NCI-H1436 treated with DMSO at 0.1 percent for 48 hours (cell line): ENCODE results near the gene UBE2I.
"Not testable (repeated sequence)": the region's sequence is repeated elsewhere in the genome, so short reads cannot be mapped to it uniquely, and the experiment has no call there.

Source experiments
- DNase-seq: peaks from one replicate; lab custom pipeline; 2025; lab: John Stamatoyannopoulos, UW

UBE2I gene

DNA sequence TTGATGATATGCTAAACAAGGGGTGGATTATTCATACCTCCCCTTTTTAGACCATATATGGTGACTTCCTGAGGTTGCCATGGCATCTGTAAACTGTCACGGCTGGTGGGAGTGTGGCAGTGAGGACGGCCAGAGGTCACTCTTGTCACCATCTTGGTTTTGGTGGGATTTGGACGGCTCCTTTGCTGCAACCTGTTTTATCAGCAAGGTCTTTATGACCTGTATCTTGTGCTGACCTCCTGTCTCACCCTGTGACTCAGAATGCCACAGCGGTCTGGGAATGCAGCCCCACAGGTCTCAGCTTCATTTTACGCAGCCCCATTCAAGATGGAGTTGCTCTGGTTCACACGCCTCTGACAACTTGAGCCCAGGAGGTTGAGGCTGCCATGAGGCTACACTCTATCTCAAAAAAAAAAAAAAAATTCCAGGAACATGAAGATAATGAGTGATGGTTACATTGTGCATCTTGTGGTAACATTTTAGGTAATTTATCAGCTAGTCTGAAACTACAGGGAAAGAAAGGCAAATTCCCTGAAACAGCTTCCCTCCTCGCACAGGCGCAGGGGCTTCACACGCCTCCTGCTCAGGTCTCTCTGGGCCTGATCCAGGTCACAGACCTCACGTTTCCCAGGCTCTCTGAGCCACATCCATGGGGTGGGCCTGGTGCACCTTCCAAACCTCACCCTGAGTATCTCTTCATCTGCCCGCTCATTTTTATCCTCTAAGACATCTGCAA lies 15.3 kb upstream of the UBE2I start:
- DNase-seq, result no peak

DNA sequence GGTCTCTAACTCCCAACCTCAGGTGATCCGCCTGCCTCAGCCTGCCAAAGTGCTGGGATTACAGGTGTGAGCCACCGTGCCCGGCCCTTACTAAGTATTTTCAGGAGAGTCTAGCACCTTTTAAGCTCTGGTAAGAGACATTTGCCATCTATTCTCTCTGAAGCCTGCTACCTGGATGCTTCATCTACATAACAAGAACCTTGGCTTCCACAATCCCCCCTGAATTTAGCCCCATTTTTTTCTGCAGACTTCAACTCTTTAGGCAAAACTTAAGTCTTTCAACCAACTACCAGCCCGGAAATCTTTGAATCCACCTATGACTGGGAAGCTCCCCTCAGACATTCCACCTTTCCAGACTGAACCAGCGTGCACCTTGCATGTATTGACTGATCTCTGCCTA lies 14.0 kb upstream of the UBE2I start:
- DNase-seq, result no peak

DNA sequence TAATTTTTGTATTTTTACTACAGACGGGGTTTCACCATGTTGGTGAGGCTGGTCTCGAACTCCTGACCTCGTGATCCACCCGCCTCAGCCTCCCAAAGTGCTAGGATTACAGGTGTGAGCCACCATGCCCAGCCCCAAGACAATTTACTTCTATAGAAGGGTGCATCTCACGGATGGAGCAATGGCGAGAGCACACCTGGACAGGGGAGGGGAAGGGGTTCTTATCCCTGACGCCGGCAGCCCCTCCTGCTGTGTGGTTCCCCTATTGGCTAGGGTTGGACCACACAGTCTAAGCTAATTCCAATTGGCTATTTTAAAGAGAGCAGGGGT lies 12.8 kb upstream of the UBE2I start:
- not testable (repeated sequence) for DNase-seq

DNA sequence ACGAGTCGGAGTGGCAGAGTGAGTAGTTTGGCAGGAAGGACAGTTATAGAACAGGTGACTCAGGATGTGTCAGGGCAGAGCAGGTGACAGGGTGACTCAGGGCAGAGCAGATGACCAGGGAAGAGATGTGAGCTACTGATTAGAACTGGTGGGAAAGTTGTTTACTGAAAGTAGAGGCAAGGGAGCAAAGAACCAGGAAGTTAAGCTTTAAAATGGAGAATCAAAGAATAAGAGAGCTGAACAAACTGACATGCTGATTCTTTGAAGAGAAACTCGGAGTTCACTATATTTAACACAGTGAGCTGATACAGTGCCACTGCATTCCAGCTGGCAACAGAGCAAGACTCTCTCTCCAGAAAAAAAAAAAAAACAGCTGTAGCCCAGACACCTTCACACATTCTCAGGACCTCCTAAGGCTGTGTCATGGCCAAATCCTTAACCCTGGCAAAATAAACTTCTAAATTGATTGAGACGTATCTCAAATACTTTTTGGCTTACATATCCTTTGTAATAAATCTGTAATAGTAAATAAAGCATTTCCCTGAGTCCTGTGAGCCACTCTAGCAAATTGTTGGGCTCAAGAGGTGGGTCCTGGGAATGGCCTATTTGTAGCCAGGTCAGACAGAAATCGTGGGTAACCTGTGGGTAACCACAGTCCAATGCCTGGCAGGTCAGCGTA lies 12.3 kb upstream of the UBE2I start:
- DNase-seq, result no peak

DNA sequence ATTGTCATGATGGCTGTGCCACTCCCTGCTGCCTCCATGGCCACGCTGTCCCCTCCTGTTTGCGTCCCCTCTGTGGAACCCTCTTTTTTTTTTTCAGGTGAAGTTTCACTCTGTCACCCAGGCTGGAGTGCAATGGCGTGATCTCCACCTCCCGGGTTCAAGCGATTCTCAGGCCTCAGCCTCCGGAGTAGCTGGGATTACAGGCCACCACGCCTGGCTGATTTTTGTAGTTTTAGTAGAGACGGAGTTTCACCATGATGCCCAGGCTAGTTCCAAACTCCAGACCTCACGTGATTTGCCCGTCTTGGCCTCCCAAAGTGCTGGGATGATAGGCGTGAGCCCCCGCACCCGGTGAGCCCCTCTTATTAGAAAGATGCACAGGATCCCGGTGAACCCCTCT lies 11.0 kb upstream of the UBE2I start:
- DNase-seq, result no peak

DNA sequence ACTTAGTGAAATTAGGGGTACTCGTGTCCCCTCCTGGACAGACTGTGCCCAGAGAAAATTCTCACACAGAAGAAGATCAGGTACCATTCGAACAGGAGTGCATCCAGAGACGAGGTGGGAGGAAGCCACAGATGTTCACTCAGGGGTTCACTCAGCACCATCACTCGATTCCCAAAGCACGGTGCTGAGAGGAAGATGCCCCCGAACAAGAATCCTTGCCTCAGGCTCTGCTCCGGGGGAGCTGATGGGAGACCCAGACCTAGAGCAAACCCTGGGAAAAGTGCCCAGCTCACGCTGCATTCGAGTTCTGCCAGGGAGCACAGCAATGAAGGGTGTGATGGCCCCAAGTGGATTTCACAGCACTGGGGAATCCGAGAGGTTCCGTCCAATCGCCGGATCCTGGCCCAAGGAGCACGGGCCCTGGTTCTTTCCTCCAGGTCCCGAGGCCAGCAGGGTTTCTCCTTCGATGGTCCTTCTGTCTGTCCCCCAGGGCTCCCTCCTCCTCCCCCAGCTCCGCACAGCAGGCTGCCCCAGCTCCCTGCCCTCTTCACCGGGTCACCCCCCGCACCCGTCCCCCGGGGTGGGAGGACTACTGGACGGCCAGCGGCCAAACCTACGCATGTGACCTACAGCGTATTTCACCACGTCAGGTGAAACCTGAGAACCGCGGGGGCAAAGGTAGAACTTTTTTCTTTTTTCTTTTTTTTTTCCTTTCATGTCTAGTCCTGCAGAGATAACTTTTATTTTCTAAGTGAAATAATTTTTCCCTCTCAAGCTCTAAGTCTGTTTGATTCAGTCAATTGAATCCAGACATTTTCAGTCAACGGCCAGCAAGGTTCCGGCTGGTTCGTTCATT lies 10.2 kb upstream of the UBE2I start:
- DNase-seq, result no peak

DNA sequence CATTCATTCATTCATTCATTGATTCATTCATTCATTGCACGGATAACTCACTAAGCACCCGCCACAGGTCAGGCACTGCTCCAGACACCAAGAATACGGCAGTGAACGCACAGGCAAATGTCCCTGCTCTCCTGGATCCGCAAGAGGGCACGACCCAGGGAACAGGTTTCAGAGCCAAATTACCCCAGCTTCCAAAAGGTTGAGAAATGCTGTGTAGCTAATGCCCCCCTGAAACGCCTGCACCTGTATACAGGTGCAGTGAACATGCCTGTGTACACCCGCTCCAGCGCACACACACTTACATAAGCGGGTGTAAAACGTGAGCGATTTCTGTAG lies 9.6 kb upstream of the UBE2I start:
- DNase-seq, result no peak

DNA sequence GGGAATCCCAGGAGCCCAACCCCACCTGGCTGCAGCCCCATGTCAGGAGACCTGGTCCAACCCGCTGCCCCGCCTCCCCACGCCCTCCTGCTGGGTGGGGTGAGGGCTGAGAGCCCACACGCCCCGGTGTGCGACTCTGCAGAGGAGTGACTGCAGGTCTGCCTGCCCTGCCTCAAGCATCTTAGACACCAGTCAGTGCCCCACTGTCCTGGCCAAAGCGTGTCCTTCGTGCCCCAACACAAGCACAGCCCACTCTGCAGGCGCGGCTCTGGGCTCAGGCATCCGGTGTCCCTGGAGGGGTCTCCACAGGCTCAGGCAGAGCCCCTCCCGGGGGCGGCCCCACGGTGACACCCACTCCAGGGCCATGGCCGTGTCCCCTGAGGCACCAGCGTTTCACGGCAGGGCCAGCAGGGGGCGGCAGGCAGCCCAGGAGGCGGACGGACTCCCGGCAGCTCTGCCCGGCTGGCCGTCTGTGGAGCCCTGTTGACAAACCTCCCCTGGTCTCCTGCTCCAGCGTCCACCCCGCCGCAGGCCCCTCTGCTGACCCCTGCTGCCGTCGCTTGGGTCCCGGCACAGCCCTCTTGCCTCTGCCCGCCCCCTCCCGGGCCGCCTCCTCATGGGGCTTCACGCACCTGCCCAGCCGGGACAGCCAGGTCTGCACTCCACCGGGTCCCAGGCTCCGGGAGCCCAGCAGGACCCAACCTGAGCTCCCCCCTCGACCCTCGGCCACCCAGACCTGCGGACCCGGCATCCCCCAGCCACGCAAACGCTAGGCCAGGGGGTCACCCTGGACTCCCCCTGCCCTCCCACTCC lies 8.6 kb upstream of the UBE2I start:
- no peak for DNase-seq

DNA sequence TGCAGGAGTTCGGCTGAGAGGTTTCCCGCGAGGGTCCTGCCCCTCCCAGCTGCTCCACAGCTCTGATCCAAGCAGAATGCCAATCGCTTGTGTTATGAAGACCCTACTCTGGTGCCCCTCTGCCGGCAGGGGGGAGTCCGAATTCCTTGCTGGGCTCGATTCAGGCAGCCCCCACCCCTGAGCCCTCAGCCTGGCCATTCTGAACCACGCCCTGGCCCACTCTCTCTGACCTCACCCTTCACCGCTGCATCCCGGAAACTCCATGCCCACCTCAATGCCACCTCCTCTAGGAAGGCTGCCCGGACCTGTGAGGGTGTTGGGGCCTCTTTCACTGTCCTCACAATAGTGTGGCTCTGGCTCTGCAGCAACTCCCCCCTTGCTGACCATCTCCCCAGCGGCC lies 7.9 kb upstream of the UBE2I start:
- no peak for DNase-seq

DNA sequence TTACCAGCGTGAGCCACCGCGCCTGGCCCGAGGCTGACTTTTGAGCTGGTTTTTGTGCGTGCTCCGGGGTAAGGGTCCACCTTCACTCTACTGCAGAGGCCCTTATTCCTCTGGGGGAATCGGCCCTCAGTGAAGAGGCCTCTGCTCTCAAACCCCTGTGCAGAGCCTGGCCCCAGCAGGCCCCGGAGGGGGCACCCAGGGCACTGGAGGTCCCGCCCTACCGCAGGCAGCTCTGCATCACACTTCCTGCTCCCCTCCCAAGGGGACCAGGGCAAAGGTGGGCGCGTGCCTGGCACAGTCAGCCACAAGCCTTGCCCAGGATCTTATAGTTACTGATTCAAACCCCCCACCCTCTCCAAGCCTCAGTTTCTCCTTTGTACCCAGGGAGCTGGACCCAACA lies 3.6 kb upstream of the UBE2I start:
- DNase-seq, result no peak

DNA sequence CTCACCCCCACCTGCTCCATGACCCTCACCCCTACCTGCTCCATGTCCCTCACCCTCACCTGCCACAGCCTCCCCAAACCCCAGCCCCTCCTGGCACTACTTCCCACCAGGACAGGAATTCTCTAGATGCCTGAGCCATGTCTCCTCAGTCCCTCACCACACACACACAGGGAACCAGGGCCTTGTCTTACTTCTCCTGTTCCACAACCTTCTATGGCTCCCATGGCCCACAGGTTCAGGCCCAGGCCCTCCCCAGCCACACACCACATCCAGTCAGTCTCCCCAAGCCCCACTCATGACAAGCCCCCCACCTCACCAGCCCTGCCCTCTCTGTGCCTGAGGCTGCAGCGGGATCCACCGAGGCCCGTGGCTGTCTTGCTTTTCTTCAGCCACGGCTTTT lies 3.1 kb upstream of the UBE2I start:
- DNase-seq, result no peak

DNA sequence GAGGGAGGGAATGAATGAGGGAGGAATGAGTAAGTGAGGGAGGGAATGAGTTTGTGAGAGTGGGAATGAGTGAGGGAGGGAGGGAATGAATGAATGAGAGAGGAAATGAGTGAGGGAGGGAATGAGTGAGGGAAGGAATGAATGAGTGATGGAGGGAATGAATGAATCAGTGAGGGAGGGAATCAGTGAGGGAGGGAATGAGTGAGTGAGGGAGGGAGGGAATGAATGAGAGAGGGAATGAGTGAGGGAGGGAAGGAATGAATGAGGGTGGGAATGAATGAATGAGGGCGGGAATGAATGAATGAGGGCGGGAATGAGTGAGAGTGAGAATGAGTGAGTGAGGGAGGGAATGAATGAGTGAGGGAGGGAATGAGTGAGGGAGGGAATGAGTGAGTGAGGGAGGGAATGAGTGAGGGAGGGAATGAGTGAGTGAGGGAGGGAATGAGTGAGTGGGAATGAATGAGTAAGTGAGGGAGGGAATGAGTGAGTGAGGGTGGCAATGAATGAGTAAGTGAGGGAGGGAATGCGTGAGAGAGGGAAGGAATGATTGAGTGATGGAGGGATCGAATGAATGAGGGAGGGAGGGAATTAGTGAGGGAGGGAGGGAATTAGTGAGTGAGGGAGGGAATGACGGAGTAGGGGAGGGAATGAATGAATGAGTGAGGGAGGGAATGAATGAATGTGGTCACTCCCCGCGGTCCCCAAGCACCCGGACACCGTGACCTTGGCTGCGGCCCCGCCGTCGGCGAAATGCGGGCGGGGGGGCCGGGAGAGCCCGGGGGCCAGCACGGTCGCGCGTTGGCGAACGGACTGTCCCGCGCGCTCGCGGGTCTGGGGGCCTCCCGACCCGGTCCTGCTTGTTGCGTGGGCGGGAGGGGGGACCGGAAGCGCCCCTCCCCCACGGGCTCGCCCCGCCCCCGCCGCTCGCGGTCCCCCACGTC lies 1.1 kb upstream of the UBE2I start:
- DNase-seq, result no peak

DNA sequence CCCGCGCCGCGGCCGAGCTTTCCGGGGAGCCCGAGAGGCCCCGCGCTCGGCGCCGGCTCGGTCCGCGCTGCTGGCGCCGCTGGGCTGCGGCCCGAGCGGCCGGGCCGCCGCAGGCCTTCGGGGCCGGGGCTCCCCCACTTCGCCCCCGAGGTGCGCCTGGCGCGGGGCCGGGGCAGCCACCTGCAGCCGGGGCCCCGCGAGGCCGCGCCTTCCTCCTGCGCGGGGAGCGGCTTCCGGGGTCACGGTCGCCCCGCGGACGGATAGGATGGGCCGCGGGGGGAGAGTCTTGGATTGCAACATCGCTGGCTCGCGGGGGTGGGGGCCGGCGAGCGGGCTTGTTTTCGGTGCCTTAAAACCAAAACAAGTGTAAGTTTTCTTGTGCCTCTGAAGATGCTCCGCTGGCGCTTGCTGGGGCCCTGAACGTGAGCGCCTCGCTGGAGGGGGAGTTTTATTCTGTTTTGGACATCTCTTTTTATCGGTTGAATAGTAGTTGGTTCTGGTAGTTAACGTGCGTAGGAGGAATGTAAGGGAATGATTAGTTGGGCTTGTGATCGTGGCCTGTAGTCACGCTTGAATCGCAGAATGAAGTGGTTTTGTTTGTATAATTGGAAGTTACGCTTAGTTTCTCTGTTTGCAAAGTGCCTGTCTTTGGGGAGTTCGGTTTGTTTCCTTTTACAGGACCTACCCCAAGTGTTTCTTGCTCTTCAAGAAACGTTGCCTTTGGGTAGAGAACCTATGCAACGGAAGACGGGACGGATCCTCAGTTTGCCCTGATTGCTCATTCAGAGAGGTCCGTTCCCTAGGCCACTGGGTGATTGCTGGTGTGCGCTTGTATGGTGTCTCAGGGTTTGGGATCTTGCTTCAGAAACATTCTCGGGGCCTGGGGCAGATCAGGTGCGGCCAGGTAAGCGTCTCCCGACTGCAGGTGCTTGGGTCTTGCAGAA lies 724 bp downstream of the UBE2I start:
- no peak for DNase-seq

DNA sequence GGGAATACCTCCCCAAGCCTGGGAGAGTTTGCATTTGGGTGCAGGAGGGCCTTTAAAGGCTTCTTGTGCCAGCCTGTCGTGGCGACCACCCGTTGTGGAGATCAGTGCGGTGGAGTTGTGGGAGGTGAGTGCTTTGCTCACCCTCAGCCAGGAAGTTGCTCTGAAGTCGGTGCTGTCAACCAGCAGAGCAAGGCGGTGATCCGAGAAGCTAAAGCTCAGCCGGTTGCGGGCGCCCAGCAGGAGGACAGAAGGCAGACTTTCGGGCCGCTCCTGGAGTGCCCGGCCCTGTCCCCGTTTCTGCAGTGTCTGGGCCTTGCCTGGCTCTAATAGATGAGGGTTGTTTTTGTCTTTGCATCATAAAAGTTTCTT lies 1.4 kb downstream of the UBE2I start:
- DNase-seq, result no peak

DNA sequence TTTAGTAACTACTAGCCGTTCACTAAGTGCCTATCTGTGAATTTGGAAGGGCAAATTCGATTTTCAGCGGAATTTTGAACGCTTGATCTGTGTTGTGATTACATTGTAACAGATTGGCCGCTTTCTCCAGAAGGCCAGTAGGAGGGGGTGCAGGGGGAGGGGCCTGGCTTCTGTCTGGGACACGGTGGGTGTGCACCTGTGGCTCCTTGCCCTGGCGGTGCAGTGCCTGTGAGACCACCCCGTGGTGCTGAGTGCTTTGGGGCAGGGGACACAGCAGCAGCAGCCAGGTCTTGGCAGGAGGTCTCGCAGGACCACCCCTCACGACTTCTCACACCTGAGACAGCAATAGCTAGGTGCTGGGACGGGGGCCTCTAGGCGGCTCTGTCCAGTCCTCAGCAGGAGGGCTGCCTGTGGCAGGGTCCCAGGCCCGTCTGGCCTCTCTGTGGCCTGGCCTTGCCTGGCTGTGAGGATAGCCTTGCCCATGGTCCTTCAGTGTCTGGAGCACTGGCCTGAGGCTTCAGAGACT lies 1.8 kb downstream of the UBE2I start:
- no peak for DNase-seq

DNA sequence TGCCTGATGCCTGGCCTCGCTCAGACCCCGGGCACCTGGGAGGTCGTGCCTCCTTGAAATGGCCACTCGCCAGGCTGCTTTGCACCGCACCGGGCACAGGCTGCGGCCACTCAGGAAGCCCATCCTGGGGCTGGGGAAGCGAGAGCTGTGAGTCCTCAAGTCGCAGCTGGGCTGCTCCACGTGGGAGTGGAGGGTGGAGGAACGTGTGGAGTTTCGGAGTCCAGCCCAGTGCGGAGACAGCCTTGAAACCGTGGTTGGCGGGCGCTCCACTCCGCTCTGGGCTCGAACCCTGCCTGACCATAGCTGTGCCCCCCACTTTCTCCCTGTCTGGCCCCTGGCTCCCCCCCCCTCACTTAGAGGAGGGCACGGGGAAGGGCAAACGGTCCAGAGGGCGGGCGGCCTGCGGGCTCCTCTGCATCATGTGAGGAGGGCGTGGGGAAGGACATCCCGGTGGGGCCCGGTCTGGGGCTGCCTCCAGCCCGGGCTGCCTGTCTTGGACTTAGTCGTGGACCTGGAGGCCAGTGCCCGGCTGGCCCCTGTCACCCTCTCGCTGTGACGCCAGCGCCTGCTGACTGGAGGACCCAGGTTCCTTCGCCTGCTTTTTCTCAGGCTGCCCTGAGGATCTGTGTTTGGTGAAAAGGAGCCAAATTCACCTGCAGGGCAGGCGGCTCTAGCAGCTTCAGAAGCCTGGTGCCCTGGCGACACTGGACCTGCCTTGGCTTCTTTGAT lies 2.5 kb downstream of the UBE2I start:
- DNase-seq, result no peak

DNA sequence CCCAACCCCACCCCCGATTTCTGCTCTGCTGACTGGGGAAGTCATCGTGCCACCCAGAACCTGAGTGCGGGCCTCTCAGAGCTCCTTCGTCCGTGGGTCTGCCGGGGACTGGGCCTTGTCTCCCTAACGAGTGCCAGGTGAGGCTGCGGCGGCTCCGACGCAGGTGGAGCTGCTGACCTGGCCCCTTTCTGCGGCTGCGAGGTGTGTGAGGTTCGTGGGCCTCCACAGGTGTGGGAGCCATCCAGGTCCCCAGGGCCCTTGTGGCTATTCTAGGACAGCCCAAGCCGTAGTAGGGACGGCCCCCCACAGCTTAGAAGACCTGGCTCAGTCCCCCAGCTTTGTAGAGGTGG lies 3.0 kb downstream of the UBE2I start:
- DNase-seq, result no peak

DNA sequence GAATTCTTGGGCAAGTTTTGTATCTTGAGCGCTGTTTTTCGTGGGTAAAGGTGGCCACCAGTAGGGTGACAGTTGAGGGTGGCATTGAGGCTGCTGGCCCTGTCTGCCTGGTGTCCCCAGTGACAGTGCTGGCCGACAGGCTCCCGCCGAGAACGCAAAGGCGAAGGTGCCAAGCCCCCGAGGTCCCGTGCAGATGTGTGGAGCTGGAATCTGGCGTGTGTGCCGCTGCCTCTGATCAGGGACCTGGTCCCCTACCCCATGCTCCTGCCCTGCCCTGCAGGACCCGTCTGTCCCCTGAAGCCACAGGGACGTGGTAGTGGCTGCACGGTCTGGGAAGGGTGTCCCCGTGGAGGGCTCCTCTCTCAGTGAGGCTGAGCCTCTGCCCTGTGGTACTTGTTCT lies 3.5 kb downstream of the UBE2I start:
- DNase-seq, result no peak

DNA sequence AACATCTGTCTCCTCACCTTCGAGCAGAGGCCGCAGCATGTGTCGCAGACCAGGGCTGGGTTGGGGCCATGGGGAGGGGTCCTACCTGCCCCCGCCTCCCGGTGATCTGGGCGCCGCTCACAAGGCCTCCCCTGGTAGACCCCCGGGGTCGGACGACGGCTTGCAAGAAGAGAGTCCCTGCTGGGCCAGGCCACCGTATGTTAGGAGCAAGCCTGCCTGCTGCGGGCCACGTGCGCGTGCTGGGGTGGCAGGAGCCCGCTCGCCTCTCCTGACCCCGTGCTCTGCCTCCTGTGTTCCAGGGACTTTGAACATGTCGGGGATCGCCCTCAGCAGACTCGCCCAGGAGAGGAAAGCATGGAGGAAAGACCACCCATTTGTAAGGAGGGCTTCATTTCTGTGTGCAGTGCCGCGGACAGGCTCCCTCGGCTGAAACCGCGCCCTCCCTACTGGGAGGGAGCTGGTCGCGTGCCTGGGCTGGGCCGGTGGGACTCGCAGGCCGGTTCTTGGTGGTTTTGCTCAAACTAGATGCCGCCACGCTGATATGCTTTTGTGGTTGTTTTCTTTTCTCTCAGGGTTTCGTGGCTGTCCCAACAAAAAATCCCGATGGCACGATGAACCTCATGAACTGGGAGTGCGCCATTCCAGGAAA lies 4.4 kb downstream of the UBE2I start:
- no peak for DNase-seq
